Spleen (tissue), 7 donors: ENCODE measurements around the gene VTCN1.
"Not testable (repeated sequence)": the region's sequence is repeated elsewhere in the genome, so short reads cannot be mapped to it uniquely, and the experiment has no call there.

ENCODE experiments used
- CTCF ChIP-seq, 11 experiments: fragments of 200-600 bp in 7 of 11; fragments of 450-650 bp in 4 of 11; sonication (generic) in 4 of 11; IDR thresholded peaks in 8 of 11; conservative IDR thresholded peaks in 3 of 11; 1 replicate in 7 of 11; 2 replicates in 4 of 11; pipeline versions ENCODE4 v1.4.0 to v1.8.0; 2016 to 2021; ENCODE audit warnings: antibody characterized with exemption in 11 of 11, inconsistent platforms in 4 of 11, mild to moderate bottlenecking in 1 of 11
- POLR2A ChIP-seq, 3 donors: fragments of 450-650 bp; IDR thresholded peaks; one replicate each; pipeline ENCODE4 v1.5.1; 2017; ENCODE audit warnings: antibody characterized with exemption in 3 of 3, mild to moderate bottlenecking in 1 of 3
- POLR2AphosphoS5 ChIP-seq, 3 donors: sonication (generic); formaldehyde crosslinking; IDR thresholded peaks; one replicate each; pipeline ENCODE4 v1.5.1; 2017; ENCODE audit warnings: antibody characterized with exemption in 3 of 3
- donor health status: DM: no; HTN: no; CAD: no; lungs with moderate emphysema.
- donor health status: DM: no; HTN: no; CAD: no.
- donor health status: DM: no; HTN: no; CAD: no.

- TF ChIP-seq POLR2A (IDR thresholded peaks at IDR 0.05); CTCF (IDR thresholded peaks at IDR 0.05 in 8 of 11, conservative IDR thresholded peaks at IDR 0.05 in 3 of 11); POLR2AphosphoS5 (IDR thresholded peaks at IDR 0.05): not testable (repeated sequence)
These were observed 47.3 kb upstream of the VTCN1 start for GRCh38 chr1:117258075-117258474.
